D721Med (cell line): Measurements from ENCODE around the gene GCK.

Source experiments
- DNase-seq: peaks from one replicate; pipeline ENCODE4 v3.0.0; 2011; ENCODE audit warnings: low spot score; ENCODE audit not compliant: insufficient read length
- FAIRE-seq: peaks from 2 replicates; lab custom pipeline; 2011; peaks lifted over from hg19 to GRCh38; lab: Jason Lieb, UNC
- TF ChIP-seq, protein P1 (sequence below): IDR thresholded peaks from 2 replicates; pipeline ENCODE4 v1.5.1; 2012; ENCODE audit warnings: mild to moderate bottlenecking, control low read depth; ENCODE audit not compliant: insufficient read depth; ENCODE audit errors: missing control alignments

Gene GCK

DNA sequence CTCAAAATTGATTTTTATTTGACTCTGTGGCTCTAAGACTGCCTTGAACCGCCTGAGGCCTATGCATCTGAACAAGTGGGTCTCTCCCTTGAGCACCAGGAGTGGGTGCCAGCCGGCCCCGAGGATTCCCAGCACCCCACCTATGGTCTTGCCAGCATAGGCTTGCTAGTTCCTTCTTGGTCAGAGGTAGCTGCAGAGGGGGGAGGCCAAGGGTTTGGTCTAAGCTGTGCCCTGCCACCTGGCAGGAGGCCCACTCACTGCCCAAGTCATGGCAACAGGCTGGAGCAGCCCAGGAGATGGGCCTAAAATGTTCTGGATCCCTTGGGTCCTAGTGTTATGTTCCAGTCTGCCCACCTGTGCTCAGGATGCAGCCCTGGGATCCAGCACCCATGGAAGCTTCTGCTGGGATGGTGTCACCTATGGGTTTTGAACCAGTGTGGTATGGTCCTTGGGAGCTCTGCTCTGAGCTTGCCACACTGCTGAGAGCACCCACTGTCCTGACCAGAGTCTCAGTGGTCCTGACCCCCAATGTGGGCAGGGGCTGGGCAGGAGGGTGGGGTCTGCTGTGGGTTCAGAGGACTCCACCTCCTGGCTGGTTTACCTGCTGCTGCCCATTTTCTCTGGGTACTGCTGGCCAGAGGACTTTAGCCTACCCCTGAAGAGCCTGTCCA lies 24.1 kb upstream of the GCK start:
- TF ChIP-seq, protein P1, sequence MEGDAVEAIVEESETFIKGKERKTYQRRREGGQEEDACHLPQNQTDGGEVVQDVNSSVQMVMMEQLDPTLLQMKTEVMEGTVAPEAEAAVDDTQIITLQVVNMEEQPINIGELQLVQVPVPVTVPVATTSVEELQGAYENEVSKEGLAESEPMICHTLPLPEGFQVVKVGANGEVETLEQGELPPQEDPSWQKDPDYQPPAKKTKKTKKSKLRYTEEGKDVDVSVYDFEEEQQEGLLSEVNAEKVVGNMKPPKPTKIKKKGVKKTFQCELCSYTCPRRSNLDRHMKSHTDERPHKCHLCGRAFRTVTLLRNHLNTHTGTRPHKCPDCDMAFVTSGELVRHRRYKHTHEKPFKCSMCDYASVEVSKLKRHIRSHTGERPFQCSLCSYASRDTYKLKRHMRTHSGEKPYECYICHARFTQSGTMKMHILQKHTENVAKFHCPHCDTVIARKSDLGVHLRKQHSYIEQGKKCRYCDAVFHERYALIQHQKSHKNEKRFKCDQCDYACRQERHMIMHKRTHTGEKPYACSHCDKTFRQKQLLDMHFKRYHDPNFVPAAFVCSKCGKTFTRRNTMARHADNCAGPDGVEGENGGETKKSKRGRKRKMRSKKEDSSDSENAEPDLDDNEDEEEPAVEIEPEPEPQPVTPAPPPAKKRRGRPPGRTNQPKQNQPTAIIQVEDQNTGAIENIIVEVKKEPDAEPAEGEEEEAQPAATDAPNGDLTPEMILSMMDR = no peak
- no peak for DNase-seq
- FAIRE-seq = no peak

DNA sequence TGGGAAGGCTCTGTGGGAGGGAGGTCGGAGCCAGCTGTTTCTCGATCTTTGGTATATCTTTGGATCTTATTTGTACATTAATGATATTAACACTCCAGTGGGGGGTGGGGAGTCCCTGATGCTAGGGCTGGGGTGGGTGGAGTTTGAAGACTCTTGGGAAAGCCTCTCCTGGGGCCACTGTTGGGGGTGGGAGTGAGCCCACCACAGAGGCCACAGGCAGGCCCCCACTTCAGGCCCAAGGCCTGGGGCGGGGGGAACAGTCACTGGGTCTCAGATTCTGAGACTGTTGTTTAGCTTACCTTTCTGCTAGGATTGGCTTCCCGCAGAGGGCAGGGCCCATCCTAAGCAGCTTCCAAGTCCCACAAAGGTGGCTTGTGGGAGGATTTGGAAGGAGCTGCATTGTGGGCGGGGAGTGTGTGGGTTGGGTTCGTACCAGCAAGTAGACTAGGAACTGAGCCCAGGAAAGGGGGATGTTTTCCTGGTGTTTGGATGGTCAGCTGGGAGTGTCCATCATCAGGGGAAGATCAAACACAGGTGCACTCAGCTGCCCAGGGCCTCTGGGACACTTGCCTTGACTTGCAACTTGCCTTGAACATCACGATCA lies 23.4 kb upstream of the GCK start:
- FAIRE-seq (no peak), DNase-seq (no peak)
- TF ChIP-seq, protein P1 = no peak

DNA sequence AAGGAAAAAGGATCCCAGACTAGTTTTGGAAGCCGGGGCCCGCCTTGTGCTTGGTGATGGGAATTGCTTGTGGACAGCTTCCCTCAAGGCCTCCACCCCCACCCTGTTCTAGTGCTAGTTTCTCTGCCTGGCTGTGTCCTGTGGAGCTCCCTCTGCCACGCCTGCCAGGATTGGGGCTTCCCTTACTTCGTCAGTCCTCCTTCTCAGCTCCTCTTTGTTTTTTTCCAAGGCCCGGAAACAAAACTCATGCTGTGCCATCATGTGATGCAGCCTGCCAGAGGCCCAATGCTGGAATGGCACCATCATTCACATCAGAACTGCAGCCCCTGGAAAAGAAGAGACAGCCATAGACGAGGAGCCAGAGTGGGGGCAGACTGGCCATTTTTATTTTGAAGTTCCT lies 22.8 kb upstream of the GCK start:
- TF ChIP-seq, protein P1 = no peak
- FAIRE-seq = no peak
- DNase-seq = no peak

DNA sequence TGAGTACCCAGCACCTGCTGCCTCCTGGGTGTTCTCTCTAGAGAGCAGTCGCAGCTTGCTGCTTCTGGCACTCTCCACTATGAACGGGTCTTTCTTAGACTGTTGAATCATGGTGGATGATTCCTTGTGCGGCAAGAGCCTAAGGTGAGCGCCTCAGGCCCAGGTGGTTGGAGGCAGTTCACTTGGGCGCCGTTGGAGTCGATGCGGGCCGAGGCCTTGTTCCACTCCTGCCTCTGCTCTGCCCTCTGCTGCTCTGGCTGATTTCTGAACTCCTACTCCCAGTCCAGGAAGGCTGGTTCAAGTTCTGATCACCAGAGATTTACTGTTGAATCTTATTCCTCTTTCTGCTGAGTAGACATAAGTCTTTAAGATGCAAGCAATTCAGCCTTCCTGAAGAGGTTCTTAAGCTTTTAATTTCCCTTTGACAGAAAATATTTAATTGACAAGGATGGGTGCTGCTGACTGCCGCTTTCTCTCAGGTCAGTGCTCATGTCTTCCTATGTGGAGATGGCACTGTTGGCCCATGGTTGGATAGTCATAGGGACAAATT lies 22.0 kb upstream of the GCK start:
- TF ChIP-seq, protein P1 = no peak
- no peak for FAIRE-seq
- no peak for DNase-seq

DNA sequence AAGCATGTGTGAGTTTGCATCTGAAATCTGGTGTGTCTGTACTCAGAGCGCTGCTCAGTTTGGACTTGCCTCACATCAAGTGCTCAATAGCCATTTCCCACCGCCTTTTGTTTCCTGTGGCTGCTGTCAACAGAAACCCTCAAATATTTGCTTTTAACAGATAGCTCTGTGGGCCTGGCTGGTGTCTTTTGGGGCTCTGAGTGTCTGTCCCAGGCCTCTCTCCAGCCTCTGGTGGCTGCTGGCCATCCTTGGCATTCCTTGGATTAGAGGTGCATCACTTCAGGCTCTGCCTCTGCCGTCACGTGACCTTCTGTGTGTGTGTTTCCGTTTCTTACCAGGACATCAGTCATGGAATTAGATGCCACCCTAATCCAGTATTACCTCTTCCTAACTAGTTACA lies 20.9 kb upstream of the GCK start:
- FAIRE-seq = no peak

DNA sequence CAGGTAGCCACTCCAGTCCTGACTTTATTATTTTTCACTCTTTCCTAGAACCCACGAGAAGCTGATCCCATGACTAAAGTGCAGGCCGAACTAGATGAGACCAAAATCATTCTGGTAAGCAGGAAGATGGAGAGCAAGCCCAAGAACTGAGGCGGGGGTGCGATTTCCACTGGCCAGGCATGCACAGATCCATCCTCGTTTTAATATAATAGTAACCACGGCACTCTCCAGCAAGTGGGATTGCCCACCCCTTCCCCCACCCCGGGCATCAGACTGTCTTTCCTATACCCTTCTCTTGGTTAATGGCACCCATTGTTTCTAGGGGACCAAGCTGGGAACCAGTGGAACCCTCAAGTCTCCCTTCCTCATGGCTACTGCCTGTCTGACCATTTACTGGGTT lies 18.8 kb upstream of the GCK start:
- FAIRE-seq = no peak
- no peak for DNase-seq
- TF ChIP-seq, protein P1 = no peak

More for the DNA sequence above, 20.9 kb upstream of the GCK start:
- TF ChIP-seq, protein P1 = no peak
- DNase-seq = no peak

DNA sequence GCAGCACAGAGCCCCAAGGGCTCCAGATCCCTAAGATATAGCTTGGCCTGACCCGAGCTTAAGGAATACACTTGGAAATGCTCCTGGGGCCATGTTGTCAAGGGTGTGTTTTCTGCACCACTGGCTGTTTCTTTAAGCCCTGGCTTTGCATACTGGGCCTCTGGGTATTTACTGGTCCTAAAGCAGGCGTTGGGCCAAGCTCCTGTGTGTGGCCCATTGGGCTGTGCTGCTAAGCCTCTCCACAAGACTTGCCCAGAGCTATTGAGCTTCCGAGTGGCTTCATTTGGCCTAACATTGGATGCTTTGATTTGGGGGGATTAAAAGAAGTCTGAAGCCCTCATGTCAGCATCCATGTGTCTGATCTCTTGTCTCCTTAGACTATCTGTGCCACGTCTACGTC lies 16.8 kb upstream of the GCK start:
- TF ChIP-seq, protein P1 = no peak
- DNase-seq = no peak
- FAIRE-seq = no peak
